NCI-H748 (cell line): ENCODE measurements around the gene LFNG.

Experiments used
- DNase-seq: peaks from one replicate; lab custom pipeline; 2025; ENCODE audit not compliant: unreplicated experiment; lab: John Stamatoyannopoulos, UW

LFNG gene

GRCh38 chr7:2483494-2483893 lies 36.1 kb upstream of the LFNG start:
- peak; percentile 62 for DNase-seq

- DNase-seq, result no peak
Measured at GRCh38 chr7:2484868-2485267, 34.7 kb upstream of the LFNG start.

GRCh38 chr7:2487586-2488271 lies 31.8 kb upstream of the LFNG start:
- DNase-seq, result no peak

- no peak for DNase-seq
Measured at GRCh38 chr7:2488272-2488645, 31.3 kb upstream of the LFNG start.

- DNase-seq, result no peak
Measured at GRCh38 chr7:2488681-2489080, 30.9 kb upstream of the LFNG start.

GRCh38 chr7:2490181-2490651 lies 29.4 kb upstream of the LFNG start:
- DNase-seq, result no peak

GRCh38 chr7:2492038-2492437 lies 27.5 kb upstream of the LFNG start:
- DNase-seq, result no peak

- DNase-seq, result no peak
Measured at GRCh38 chr7:2493205-2494164, 26.1 kb upstream of the LFNG start.

GRCh38 chr7:2494191-2495130 lies 25.1 kb upstream of the LFNG start:
- no peak for DNase-seq

- DNase-seq, result peak; percentile 61
Measured at GRCh38 chr7:2495418-2496299, 23.9 kb upstream of the LFNG start.

GRCh38 chr7:2496375-2496774 lies 23.2 kb upstream of the LFNG start:
- no peak for DNase-seq

GRCh38 chr7:2497065-2497464 lies 22.5 kb upstream of the LFNG start:
- no peak for DNase-seq

GRCh38 chr7:2497500-2498336 lies 21.9 kb upstream of the LFNG start:
- DNase-seq, result no peak

GRCh38 chr7:2498708-2499107 lies 20.9 kb upstream of the LFNG start:
- DNase-seq, result no peak

- no peak for DNase-seq
Measured at GRCh38 chr7:2499181-2499580, 20.4 kb upstream of the LFNG start.

GRCh38 chr7:2499719-2500430 lies 19.7 kb upstream of the LFNG start:
- DNase-seq, result no peak

- no peak for DNase-seq
Measured at GRCh38 chr7:2500701-2501100, 18.9 kb upstream of the LFNG start.

- DNase-seq, result no peak
Measured at GRCh38 chr7:2501947-2502646, 17.5 kb upstream of the LFNG start.
